ENCODE results near the gene ZAP70.

ZAP70 gene

DNA sequence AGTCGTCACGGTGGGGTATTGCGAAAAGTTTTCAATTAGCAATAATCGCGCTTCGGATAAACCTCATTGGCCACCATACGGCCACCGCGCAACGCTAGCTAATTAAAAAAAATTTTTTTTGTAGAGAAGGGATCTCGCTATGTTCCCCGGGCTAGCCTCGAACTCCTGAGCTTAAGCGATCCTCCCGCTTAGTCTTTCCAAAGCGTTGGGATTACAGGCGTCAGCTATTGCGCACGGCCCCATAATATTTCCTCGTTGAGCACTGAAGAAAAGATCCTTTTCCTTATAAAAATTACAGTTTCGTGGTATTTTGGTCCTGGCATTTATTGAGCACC is 48.8 kb upstream of the ZAP70 start:
- Histone ChIP-seq H3K79me2 (ENCODE audit: insufficient read depth, low read length) (peaks cover 29% of the 10 kb centered on the region), H3K27ac (ENCODE audit: low read depth, low read length) (peak overlapping the region; percentile 60; the same call in 1 of the 2 replicates), H3K4me3 (ENCODE audit: insufficient read depth, low read length, poor library complexity, severe bottlenecking) (peak overlapping the region; percentile 92), H3F3A (ENCODE audit: insufficient read depth) (no peaks in the 10 kb centered on the region), H3K9me2 (replicated peaks; ENCODE audit: insufficient read depth, low read length) (no peaks in the 10 kb centered on the region), H3K27me3 (ENCODE audit: low read length) (no peaks in the 10 kb centered on the region), H3K4me2 (ENCODE audit: low read depth, low read length, poor library complexity, severe bottlenecking) (peak overlapping the region; percentile 87), H2AFZ (ENCODE audit: low read depth, low read length, severe bottlenecking) (peak overlapping the region; percentile 93), H4K20me1 (ENCODE audit: low read depth, low read length) (no peaks in the 10 kb centered on the region), H3K36me3 (ENCODE audit: low read length) (no peaks in the 10 kb centered on the region), H3K9ac (ENCODE audit: low read length) (peak overlapping the region; percentile 76), H3K9me3 (ENCODE audit: insufficient read depth, low read length) (no peaks in the 10 kb centered on the region)
- TF ChIP-seq, protein P1, sequence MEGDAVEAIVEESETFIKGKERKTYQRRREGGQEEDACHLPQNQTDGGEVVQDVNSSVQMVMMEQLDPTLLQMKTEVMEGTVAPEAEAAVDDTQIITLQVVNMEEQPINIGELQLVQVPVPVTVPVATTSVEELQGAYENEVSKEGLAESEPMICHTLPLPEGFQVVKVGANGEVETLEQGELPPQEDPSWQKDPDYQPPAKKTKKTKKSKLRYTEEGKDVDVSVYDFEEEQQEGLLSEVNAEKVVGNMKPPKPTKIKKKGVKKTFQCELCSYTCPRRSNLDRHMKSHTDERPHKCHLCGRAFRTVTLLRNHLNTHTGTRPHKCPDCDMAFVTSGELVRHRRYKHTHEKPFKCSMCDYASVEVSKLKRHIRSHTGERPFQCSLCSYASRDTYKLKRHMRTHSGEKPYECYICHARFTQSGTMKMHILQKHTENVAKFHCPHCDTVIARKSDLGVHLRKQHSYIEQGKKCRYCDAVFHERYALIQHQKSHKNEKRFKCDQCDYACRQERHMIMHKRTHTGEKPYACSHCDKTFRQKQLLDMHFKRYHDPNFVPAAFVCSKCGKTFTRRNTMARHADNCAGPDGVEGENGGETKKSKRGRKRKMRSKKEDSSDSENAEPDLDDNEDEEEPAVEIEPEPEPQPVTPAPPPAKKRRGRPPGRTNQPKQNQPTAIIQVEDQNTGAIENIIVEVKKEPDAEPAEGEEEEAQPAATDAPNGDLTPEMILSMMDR (IDR thresholded peaks at IDR 0.05; ENCODE audit: insufficient read depth, low read length, poor library complexity, severe bottlenecking): no peak
- no peak for TF ChIP-seq EZH2phosphoT487 (conservative IDR thresholded peaks at IDR 0.05; ENCODE audit: low read length)

DNA sequence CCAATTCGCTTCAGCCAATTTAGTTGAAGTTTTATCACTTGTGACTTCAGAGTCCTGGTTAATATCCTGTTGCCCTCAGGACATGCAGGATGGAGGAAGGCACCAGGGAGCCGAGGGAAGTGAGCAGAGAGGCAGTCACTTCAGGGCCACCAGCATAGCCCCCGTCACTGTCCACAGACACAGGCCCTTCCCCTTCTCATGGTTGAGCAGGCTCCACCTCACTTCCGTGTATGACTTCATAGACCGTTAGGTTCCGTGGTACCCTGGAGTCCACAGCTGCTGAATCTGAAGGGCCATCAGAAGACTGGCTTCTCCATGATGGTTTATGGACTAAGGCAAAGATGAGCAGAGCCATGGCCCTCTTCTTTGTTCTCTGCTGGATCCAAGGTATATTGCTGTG is 43.9 kb upstream of the ZAP70 start, which contains the start of gene C2orf92:
Gene C2orf92 (plus strand): TSS at position 266 of the 400 bp plus-strand sequence. CDS start 76 bp downstream, at position 342.
- Histone ChIP-seq H3K36me3 (ENCODE audit: low read length) (no peaks in the 10 kb centered on the region), H3K4me2 (ENCODE audit: low read depth, low read length, poor library complexity, severe bottlenecking) (no peak within 1 kb of the TSS), H3K9me3 (ENCODE audit: insufficient read depth, low read length) (no peaks in the 10 kb centered on the region), H3K79me2 (ENCODE audit: insufficient read depth, low read length) (no peaks in the 10 kb centered on the region), H4K20me1 (ENCODE audit: low read depth, low read length) (no peaks in the 10 kb centered on the region), H3K9ac (ENCODE audit: low read length) (no peak within 1 kb of the TSS), H3K27ac (ENCODE audit: low read depth, low read length) (no peak within 1 kb of the TSS), H3K27me3 (ENCODE audit: low read length) (no peaks in the 10 kb centered on the region), H3F3A (ENCODE audit: insufficient read depth) (no peaks in the 10 kb centered on the region), H3K9me2 (replicated peaks; ENCODE audit: insufficient read depth, low read length) (no peaks in the 10 kb centered on the region), H2AFZ (ENCODE audit: low read depth, low read length, severe bottlenecking) (peak within 1 kb of the TSS; percentile 27), H3K4me3 (ENCODE audit: insufficient read depth, low read length, poor library complexity, severe bottlenecking) (no peak within 1 kb of the TSS)
- TF ChIP-seq, protein P1 (IDR thresholded peaks at IDR 0.05; ENCODE audit: insufficient read depth, low read length, poor library complexity, severe bottlenecking): no peak
- TF ChIP-seq EZH2phosphoT487 (conservative IDR thresholded peaks at IDR 0.05; ENCODE audit: low read length): no peak

DNA sequence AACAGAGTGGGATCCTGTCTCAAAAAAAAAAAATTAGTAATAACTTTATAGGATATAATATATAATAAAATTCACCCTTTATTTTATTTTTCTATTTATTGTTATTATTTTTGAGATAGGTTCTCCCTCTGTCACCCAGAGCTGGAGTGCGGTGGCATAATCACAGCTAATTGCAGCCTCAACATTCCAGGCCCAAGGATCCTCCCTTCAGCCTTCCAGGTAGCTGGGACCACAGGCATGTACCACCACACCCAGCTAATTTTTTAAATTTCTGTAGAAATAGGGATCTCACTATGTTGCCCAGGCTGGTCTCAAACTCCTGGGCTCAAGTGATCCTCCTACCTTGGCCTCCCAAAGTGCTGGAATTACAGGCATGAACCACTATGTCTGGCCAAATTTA is 42.9 kb upstream of the ZAP70 start:
- Histone ChIP-seq H3F3A (ENCODE audit: insufficient read depth) (no peaks in the 10 kb centered on the region), H3K9me3 (ENCODE audit: insufficient read depth, low read length) (no peaks in the 10 kb centered on the region)
- no peak for TF ChIP-seq EZH2phosphoT487 (conservative IDR thresholded peaks at IDR 0.05; ENCODE audit: low read length)
- TF ChIP-seq, protein P1 (IDR thresholded peaks at IDR 0.05; ENCODE audit: insufficient read depth, low read length, poor library complexity, severe bottlenecking): no peak

More for the DNA sequence above, 42.9 kb upstream of the ZAP70 start:
- no peaks in the 10 kb centered on the region for H3K9me2 ChIP-seq (replicated peaks; ENCODE audit: insufficient read depth, low read length)
- H3K79me2 ChIP-seq (ENCODE audit: insufficient read depth, low read length): no peaks in the 10 kb centered on the region
- H2AFZ ChIP-seq (ENCODE audit: low read depth, low read length, severe bottlenecking): no peak overlapping the region
- no peak overlapping the region for H3K9ac ChIP-seq (ENCODE audit: low read length)
- H3K36me3 ChIP-seq (ENCODE audit: low read length): no peaks in the 10 kb centered on the region
- no peaks in the 10 kb centered on the region for H3K27me3 ChIP-seq (ENCODE audit: low read length)
- no peak overlapping the region for H3K4me2 ChIP-seq (ENCODE audit: low read depth, low read length, poor library complexity, severe bottlenecking)
- H3K4me3 ChIP-seq (ENCODE audit: insufficient read depth, low read length, poor library complexity, severe bottlenecking): no peak overlapping the region
- no peak overlapping the region for H3K27ac ChIP-seq (ENCODE audit: low read depth, low read length)
- no peaks in the 10 kb centered on the region for H4K20me1 ChIP-seq (ENCODE audit: low read depth, low read length)

Data from SU-DHL-6 (cell line).